ENCODE measurements around the gene MYL4. TPM values are rescaled to one million over a fixed set of nuclear protein-coding genes. Genes with fewer than 3 reads are reported as not detected.
A peak's percentile ranks its signal among the peaks of the same experiment; 100 is the strongest.
"Not testable (repeated sequence)": the region's sequence is repeated elsewhere in the genome, so short reads cannot be mapped to it uniquely, and the experiment has no call there.

MYL4 gene
- total RNA-seq, 4 donors from 2014 or later, result not detected

DNA sequence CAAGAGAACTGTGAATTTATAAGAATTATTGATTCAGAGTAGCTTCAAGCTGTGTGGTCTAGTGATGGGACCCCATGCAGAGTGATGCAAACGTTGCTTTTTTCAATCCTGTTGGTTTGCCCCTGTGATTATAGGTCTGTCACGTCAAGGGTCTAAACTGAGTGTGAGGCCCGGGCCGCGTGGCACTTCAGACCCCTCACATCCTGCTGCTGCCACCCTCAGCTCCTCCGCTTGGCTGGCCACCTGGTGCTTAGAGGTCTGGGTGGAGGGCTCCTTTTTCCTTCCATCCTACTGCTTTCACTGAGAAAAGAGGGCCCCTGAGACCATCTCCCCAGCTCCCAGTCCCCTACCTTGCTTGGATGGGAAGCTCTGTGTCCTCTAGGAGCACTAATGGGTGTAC, 12.0 kb downstream of the MYL4 start:
- Histone ChIP-seq H3K4me3 (no peak overlapping the region), H3K9me3 (no peaks in the 10 kb centered on the region), H3K4me1 (peaks cover 0 to 30% (median 22%) of the 10 kb centered on the region in 3 donors), H3K27me3 (no peaks in the 10 kb centered on the region), H3K27ac (no peak overlapping the region), H3K36me3 (no peaks in the 10 kb centered on the region)
- DNase-seq, result no peak
- intact Hi-C loops (cut with DNase I), result no loop called here
- WGBS, 2 donors, result 75 to 79% methylated on average over 5 of the region's 6 CpGs
- no peak for TF ChIP-seq POLR2A (IDR thresholded peaks at IDR 0.05)
- no peak for TF ChIP-seq CTCF (IDR thresholded peaks at IDR 0.05)

GRCh38 chr17:47222047-47222446, 12.9 kb downstream of the MYL4 start:
- DNase-seq, result no peak
- peaks cover 0 to 33% (median 28%) of the 10 kb centered on the region in 3 donors for H3K4me1 ChIP-seq
- WGBS, 2 donors, result 83 to 97% methylated on average over 1 to 3 of the region's 4 CpGs
- H3K9me3 ChIP-seq, result no peaks in the 10 kb centered on the region
- no peaks in the 10 kb centered on the region for H3K27me3 ChIP-seq
- H3K36me3 ChIP-seq, result no peaks in the 10 kb centered on the region
- intact Hi-C loops (cut with DNase I), result no loop called here
- no peak overlapping the region for H3K4me3 ChIP-seq
- no peak overlapping the region for H3K27ac ChIP-seq
- TF ChIP-seq CTCF (IDR thresholded peaks at IDR 0.05) (no peak), POLR2A (IDR thresholded peaks at IDR 0.05) (no peak)

GRCh38 chr17:47223007-47223406, 13.9 kb downstream of the MYL4 start:
- peaks cover 0 to 33% (median 28%) of the 10 kb centered on the region in 3 donors for H3K4me1 ChIP-seq
- H3K36me3 ChIP-seq, result no peaks in the 10 kb centered on the region
- H3K4me3 ChIP-seq, result no peak overlapping the region
- WGBS, 2 donors, result 69 to 82% methylated on average over 2 to 3 of the region's 3 CpGs
- peak overlapping the region in 1 of 4 donors; percentile 19 for H3K27ac ChIP-seq
- no peaks in the 10 kb centered on the region for H3K27me3 ChIP-seq
- H3K9me3 ChIP-seq, result no peaks in the 10 kb centered on the region
- no peak for TF ChIP-seq CTCF (IDR thresholded peaks at IDR 0.05)
- TF ChIP-seq POLR2A (IDR thresholded peaks at IDR 0.05), result no peak
- no peak for DNase-seq
- intact Hi-C loops (cut with DNase I), result no loop called here

- Histone ChIP-seq H3K27me3 (no peaks in the 10 kb centered on the region), H3K4me3 (no peak overlapping the region), H3K27ac (peak overlapping the region in 1 of 4 donors; percentile 75), H3K4me1 (peaks cover 0 to 33% (median 28%) of the 10 kb centered on the region in 3 donors), H3K36me3 (no peaks in the 10 kb centered on the region), H3K9me3 (no peaks in the 10 kb centered on the region)
- intact Hi-C loops (cut with DNase I), result no loop called here
- TF ChIP-seq POLR2A (IDR thresholded peaks at IDR 0.05) (no peak), CTCF (IDR thresholded peaks at IDR 0.05) (no peak)
- no peak for DNase-seq
- 84 to 87% methylated on average over 3 to 4 of the region's 5 CpGs for WGBS, 2 donors
Observed at GRCh38 chr17:47223460-47223859, 14.3 kb downstream of the MYL4 start.

DNA sequence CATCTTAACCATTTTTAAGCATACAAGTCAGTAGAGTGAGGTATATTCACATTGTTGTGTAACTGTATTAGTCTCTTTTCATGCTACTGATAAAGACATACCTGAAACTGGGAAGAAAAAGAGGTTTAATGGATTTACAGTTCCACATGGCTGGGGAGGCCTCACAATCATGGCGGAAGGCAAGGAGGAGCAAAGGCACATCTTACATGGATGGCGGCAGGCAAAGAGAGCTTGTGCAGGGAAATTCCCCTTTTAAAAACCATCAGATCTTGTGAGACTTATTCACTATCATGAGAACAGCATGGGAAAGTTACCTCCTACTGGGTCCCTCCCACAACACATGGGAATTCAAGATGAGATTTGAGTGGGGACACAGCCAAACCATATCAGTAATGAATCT, 14.9 kb downstream of the MYL4 start:
- H3K4me1 ChIP-seq, result peaks cover 0 to 34% (median 28%) of the 10 kb centered on the region in 3 donors
- peak overlapping the region; percentile 32 to 90 (median 76) for H3K27ac ChIP-seq
- H3K36me3 ChIP-seq; DNase-seq; H3K27me3 ChIP-seq; H3K4me3 ChIP-seq; H3K9me3 ChIP-seq; intact Hi-C loops (cut with DNase I): not testable (repeated sequence)
- WGBS, 2 donors, result 98 to 100% methylated on average over 2 of the region's 2 CpGs

GRCh38 chr17:47224966-47225365, 15.8 kb downstream of the MYL4 start:
- intact Hi-C loops (cut with DNase I), result loop anchor here (5.0 kb wide), 1 partner anchor 92 kb away; no protein-coding TSS in a partner anchor
- no peak for TF ChIP-seq CTCF (IDR thresholded peaks at IDR 0.05)
- no peak for TF ChIP-seq POLR2A (IDR thresholded peaks at IDR 0.05)
- Histone ChIP-seq H3K4me3 (no peak overlapping the region), H3K27ac (peak overlapping the region; percentile 32 to 90 (median 76)), H3K4me1 (peaks cover 0 to 42% (median 28%) of the 10 kb centered on the region in 3 donors), H3K36me3 (no peaks in the 10 kb centered on the region), H3K9me3 (no peaks in the 10 kb centered on the region), H3K27me3 (no peaks in the 10 kb centered on the region)
- DNase-seq, result no peak
- WGBS, 2 donors, result 35 to 44% methylated on average over 1 of the region's 1 CpG

Measured in esophagus squamous epithelium (tissue), 5 donors.